SIG-M5 treated with dmso at 0.1 percent for 504 hours (cell line): Measurements from ENCODE around the gene UBR1.
A peak's percentile ranks its signal among the peaks of the same experiment; 100 is the strongest.
"Not testable (repeated sequence)": the region's sequence is repeated elsewhere in the genome, so short reads cannot be mapped to it uniquely, and the experiment has no call there.

ENCODE experiments used
- DNase-seq: peaks from one replicate; lab custom pipeline; 2025; ENCODE audit not compliant: unreplicated experiment; lab: John Stamatoyannopoulos, UW

UBR1 gene

GRCh38 chr15:42979113-42979512 is 126.7 kb downstream of the UBR1 start:
- DNase-seq, result not testable (repeated sequence)

DNA sequence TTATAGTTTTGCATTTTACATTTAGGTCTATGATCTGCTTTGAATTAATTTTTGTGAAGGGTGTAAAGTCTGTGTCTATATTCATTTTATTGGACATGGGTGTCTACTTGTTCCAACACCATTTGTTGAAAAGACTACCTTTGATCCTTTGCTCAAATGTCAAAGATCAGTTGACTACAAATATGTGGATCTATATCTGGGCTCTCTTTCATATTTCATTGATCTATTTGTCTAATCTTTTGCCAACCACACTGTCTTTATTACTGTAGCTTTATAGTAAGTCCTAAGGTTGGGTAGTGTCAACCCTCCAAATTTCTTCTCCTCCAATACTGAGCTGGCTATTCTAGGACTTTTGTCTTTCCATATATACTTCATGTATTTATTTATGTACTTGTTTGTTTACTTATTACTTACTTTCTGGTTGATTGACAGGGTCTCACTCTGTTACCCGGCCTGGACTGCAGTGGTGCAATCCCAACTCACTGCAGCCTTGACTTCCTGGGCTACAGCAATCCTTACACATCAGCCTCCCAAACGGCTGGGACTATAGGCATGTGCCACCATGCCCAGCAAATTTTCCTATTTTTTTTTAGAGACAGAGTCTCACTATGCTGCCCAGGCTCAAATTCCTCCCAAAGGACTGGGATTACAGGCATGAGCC is 131.5 kb downstream of the UBR1 start:
- DNase-seq, result no peak

GRCh38 chr15:42973114-42973513 is 132.7 kb downstream of the UBR1 start:
- DNase-seq, result no peak

GRCh38 chr15:42971830-42972229 is 134.0 kb downstream of the UBR1 start:
- no peak for DNase-seq

GRCh38 chr15:42964476-42964875 is 141.4 kb downstream of the UBR1 start:
- no peak for DNase-seq

DNA sequence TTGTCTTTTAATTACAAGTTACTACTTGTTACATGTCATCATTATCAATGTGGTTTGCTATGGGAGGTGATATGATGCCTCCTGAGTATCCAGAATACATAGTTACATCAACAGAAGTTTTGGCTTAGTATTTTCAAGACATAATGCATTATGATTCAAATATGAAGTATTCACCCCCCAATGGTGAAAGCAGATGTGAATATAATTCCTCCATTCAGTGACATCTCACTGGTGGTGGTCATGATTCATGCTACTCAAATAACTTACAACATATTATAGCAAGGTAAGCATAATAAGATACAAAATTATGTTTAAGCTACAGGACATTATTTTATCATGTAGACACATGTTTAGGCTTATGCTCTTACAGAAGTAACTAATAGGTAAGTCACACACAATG is 150.3 kb downstream of the UBR1 start:
- DNase-seq, result no peak

DNA sequence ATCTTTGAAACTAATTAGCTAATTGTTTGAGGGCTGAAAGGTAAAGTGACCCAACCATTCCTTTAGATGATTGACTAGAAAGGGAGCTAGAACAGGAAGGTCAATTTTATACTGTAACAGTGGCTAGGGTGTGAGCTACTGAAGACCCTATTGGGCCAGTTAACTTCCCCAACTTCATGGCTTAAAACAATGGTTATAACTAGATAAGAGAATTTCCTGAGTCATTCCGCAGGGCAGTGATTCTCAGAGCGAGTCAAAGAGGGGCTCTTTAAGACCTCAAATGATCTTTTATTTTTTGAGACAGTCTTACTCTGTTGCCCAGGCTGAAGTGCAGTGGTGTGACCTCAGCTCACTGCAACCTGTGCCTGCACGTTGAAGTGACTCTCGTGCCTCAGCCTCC is 151.5 kb downstream of the UBR1 start:
- DNase-seq, result no peak

DNA sequence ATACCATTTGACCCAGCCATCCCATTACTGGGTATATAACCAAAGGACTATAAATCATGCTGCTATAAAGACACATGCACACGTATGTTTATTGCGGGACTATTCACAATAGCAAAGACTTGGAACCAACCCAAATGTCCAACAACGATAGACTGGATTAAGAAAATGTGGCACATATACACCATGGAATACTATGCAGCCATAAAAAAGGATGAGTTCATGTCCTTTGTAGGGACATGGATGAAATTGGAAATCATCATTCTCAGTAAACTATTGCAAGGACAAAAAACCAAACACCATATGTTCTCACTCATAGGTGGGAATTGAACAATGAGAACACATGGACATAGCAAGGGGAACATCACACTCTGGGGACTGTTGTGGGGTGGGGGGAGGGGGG is 156.9 kb downstream of the UBR1 start:
- DNase-seq, result not testable (repeated sequence)

DNA sequence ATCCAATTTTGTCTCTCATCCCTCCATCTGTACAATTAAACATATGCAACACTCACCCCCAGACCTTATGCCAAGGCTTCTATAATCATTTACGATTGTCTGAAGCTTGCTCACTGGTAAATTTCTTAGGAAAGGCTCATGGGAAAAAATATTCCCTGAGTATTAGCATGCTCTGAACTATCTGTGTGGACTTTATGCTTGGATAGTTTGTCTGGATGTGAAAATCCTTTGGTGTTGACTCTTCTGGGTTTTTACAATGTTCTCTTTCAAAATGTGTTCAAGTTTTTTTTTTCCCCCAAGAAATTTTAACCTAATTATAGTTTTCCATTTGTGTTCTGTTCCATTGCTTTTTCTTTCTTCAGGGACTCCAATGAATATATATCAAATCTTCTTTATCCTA is 165.3 kb downstream of the UBR1 start:
- DNase-seq, result no peak

GRCh38 chr15:42939841-42940240 is 166.0 kb downstream of the UBR1 start:
- no peak for DNase-seq

DNA sequence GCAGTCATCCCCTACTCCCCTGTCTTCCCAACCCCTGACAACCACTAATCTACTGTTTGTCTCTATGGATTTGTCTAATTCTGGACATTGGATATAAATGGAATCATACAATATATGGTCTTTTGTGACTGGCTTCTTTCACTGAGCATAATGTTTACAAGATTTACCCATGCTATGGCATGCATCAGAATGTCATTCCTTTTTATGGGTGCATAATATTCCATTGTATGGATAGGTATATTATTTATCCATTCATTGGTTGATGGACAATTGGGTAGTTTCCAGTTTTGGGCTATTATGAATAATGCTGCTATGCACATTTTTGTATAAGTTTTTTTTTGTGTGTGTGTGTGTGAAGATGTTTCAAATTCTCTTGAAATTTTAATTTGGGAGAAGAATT is 168.7 kb downstream of the UBR1 start:
- no peak for DNase-seq

- DNase-seq, result no peak
These were observed 171.8 kb downstream of the UBR1 start for GRCh38 chr15:42933886-42934667.

GRCh38 chr15:42932833-42933515 is 172.9 kb downstream of the UBR1 start:
- DNase-seq, result no peak

DNA sequence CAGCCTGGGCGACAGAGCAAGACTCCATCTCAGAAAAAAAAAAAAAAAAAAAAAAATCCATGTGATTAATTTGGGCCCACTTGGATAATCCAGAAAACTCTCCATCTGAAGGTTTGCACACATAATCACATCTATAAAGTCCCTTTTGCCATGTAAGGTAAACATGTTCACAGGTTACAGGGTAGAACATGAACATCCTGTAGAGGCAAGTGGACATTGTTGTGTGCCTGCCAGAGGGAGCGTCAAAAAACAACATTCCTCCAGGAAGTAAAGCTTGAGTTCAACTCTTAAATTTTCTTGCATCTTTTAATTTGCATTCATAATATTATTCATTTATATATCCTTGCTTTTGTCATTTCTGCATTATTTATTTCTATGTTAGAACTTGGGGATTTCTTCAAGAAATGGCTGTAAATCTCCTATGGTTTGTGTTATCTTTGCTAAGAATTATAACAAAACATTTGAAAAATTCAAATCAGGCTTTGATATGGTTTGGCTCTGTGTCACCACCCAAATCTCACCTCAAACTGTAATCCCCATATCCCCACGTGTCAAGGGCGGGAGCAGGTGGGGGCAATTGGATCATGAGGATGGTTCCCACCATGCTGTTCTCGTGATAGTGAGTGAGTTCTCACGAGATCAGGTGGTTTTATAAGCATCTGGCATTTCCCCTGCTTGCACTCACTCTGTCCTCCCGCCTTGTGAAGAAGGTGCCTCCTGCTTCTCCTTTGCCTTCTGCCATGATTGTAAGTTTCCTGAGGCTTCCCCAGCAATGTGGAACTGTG is 173.9 kb downstream of the UBR1 start:
- no peak for DNase-seq

DNA sequence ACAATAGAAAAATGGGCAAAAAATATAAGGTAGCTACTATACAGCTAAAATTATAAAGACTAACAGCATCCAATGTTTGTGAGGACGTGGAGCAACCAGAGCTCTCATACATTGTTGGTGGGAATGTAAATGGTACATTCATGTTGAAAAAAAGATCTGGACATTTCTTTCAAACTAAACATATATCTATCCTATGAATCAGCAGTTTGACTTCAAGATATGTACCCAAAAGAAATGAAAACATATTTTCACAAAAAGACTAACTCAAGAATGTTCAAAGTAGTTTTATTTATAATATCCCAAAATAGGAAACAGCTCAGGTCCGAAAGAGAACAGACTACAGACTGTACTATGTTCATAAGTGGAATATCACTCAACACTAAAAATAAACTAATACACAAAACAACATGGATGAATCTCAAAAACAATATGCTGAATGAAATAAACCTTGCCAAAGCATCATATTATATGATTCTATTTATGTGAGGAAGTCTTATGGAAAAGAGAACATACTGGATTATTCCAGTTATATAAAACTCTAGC is 176.5 kb downstream of the UBR1 start:
- no peak for DNase-seq

- DNase-seq, result no peak
These were observed 184.5 kb downstream of the UBR1 start for GRCh38 chr15:42921342-42921731.

- peak; percentile 98 for DNase-seq
These were observed 185.1 kb downstream of the UBR1 start, which contains the start of gene TTBK2 for GRCh38 chr15:42920519-42921341. Gene TTBK2 (minus strand): TSS chr15:42920778. CDS start chr15:42878617, 42,161 bp downstream.

GRCh38 chr15:42919799-42920518 is 185.9 kb downstream of the UBR1 start:
- peak; percentile 56 for DNase-seq

DNA sequence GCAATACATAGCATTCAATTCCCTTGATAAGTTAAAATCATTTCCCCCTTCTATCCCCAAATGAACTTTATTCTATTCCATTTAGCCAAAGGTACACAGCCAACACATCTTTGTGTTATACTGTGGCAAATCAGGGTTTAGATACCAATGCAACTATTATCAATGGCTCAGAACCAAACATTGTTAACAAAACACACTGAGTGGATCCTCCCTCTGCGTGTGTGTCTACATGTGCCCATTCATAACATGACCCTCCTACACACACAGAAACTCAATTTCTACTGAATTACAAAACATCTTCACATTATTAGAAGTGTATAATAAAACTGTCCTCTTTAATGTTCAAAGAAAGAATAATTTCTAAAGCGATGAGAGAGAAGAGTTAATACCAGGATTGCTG is 186.5 kb downstream of the UBR1 start:
- DNase-seq, result no peak
